Ecto neural progenitor cell (in vitro differentiated cells): ENCODE data around the gene ZMIZ2.

Experiments
- DNase-seq: peaks from one replicate; pipeline ENCODE4 v3.0.0-alpha.2; 2018; ENCODE audit warnings: low spot score

The ZMIZ2 gene

DNA sequence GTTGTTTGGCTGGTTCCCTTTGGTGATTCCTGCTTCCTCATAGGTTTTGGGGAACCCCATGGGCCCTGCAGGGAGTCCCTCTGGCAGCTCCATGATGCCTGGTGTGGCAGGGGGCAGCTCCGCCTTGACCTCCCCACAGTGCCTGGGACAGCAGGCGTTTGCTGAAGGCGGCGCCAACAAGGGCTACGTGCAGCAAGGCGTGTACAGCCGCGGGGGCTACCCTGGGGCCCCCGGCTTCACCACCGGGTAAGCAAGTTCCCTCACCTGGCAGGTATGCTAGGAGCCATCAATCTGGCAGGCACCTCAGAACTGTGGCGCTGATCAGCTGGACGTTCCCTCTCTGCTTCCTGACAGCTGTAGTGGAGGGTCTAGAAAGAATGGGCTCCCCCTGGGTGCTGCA is 8.3 kb downstream of the ZMIZ2 start:
- DNase-seq = no peak

DNA sequence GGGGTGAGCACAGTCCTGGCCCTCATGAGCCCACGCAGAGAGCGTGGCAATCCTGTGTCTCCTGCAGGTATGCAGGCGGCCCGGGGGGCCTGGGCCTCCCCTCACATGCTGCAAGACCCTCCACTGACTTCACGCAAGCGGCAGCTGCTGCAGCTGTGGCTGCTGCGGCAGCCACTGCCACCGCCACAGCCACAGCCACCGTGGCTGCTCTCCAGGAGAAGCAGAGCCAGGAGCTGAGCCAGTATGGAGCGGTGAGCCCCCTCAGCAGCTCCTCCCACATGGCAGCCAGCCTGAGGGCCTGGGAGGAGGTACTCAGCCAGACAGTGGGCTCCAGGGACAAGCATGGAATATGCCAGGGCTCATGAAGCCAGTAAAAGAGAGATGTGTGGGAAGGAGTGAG is 8.7 kb downstream of the ZMIZ2 start:
- no peak for DNase-seq

DNA sequence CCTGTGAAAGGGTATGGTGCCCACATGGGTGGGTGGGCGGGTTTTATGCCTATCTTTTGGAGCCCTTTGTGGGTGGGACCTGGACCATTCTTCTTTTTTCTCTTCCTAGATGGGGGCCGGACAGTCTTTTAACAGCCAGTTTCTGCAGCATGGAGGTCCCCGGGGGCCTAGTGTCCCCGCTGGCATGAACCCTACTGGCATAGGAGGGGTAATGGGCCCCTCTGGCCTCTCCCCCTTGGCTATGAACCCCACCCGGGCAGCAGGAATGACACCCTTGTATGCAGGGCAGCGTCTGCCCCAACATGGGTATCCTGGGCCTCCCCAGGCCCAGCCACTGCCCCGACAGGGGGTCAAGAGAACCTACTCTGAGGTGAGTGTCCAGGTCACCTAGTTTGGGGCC is 9.1 kb downstream of the ZMIZ2 start:
- DNase-seq = no peak

DNA sequence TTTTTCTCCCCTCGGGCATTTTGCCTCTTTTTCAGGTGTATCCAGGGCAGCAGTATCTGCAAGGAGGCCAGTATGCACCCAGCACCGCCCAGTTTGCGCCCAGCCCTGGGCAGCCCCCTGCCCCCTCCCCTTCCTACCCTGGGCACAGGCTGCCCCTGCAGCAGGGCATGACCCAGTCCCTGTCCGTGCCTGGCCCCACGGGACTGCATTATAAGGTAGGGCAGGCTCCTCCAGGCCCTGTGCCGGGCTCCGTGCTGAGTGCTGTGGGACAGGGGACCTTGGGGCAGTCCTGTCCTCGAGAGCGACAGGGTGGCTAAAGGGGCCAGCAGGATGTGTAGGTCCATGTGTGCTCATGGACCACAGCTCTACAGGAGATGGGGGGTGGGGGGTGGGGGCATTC is 10.6 kb downstream of the ZMIZ2 start:
- no peak for DNase-seq

DNA sequence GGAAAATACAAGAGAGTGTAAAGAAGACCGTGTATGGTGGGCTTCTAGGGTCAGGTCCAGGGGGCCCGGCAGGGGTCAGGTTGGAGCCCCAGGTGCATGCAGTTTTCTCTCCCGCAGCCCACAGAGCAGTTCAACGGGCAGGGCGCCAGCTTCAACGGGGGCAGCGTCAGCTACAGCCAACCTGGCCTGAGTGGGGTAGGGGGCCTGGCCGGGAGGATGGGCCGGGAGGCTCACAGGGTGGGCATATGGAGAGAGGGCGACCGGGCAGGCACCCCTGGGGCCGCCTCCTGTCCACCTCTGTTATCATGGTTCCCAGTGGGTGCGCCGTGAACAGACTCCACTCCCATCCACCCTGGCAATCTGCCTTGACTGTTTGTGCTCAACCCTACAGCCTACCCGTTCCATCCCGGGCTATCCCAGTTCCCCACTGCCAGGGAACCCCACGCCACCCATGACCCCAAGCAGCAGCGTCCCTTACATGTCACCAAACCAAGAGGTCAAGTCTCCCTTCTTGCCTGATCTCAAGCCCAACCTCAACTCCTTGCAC is 11.5 kb downstream of the ZMIZ2 start:
- no peak for DNase-seq

DNA sequence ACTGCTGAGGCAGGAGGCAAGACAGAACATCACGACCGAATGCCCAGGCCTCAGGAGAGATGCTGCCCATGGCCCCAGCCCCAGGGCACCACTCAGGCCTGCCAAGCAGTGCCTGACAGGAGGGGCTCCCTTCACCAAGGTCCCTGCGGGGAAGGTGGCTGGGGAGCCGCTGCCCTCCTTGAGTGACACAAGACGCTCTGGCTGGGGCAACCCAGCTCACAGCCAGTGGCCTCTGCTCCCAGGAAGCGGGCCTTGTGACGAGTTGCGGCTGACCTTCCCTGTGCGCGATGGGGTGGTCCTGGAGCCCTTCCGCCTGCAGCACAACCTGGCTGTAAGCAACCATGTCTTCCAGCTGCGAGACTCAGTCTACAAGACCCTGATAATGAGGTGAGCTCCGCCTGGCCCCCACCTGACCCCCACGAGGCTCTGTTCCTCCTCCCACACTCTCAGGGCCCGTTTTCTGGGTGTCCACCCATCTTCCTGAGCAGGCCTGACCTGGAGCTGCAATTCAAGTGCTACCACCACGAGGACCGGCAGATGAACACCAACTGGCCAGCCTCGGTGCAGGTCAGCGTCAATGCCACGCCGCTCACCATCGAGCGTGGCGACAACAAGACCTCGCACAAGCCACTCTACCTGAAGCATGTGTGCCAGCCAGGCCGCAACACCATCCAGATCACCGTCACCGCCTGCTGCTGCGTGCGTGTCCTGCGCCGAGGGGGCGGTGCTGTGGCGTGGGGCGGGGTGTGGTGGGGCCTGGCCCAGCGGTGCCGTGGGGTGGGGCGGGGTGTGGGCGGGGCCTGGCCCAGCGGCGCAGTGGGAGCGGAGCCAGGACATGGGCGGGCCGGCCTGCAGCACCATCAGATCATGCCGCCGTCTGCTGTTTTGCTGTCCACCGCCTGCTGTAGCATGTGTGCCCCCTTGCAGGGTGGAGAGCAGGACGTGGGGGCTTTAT is 12.8 kb downstream of the ZMIZ2 start:
- no peak for DNase-seq

DNA sequence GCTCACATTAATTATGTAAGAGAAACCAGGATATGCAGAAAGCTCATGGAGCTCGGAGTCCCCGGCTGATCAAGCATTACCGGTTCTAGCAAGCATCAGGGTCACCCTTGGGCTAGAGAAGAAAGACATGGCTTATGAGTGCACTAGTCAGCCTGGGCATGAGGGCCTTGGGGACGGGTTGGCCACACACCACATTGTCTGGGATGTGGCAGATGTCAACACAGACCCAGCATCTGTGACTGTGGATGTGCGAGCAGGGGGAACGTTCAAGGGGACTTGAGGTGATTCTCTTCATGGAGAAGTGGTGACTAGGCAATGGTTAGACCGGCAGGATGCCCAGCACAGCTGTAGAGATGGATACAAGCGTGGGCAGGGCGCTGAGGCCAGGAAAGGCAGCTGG is 13.7 kb downstream of the ZMIZ2 start:
- no peak for DNase-seq

DNA sequence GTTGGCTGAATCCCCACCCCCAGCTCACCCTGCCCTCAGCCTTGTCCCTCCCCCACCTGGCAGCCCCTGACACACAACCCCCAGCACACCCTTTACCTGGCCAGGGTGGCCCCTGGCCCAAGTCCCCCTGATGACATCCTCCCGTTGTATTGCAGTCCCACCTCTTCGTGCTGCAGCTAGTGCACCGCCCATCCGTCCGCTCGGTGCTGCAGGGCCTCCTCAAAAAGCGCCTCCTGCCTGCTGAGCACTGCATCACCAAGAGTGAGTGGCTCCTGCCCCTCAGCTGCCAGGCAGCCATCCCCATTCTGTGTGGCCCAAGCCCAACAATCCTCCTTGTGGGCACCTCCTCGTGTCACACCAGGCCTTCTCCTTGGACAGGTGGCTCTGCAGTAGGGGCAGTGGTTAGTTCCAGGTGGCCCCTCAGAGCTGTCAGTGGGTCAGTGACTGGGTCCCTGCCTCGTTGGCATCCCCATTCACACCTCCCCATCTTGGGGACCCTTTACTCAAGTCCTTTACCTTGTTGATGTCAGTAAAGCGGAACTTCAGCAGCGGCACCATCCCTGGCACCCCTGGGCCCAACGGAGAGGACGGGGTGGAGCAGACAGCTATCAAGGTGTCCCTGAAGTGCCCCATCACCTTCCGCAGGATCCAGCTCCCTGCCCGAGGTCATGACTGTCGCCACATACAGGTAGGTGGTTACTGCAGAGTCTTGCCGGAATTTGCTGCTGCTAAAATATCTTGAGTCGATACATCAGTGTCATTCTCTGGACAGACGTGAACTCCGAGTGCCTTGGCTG is 14.3 kb downstream of the ZMIZ2 start:
- no peak for DNase-seq

DNA sequence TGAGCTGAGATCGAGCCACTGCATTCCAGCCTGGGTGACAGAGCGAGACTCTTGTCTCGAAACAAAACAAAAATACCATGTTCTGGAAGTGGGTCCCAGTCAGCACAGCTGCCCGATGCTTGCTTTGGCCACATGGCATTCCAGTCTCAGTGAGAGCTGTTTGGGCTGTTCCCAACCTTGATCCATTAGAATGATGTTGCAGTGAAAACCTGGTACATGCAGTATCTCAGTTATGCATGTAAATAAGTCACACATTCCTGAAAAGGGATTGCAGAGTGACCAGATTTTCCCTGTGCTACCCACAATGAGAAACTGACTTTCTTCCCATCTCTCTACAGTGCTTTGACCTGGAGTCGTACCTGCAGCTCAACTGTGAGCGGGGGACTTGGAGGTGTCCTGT is 15.4 kb downstream of the ZMIZ2 start:
- no peak for DNase-seq

DNA sequence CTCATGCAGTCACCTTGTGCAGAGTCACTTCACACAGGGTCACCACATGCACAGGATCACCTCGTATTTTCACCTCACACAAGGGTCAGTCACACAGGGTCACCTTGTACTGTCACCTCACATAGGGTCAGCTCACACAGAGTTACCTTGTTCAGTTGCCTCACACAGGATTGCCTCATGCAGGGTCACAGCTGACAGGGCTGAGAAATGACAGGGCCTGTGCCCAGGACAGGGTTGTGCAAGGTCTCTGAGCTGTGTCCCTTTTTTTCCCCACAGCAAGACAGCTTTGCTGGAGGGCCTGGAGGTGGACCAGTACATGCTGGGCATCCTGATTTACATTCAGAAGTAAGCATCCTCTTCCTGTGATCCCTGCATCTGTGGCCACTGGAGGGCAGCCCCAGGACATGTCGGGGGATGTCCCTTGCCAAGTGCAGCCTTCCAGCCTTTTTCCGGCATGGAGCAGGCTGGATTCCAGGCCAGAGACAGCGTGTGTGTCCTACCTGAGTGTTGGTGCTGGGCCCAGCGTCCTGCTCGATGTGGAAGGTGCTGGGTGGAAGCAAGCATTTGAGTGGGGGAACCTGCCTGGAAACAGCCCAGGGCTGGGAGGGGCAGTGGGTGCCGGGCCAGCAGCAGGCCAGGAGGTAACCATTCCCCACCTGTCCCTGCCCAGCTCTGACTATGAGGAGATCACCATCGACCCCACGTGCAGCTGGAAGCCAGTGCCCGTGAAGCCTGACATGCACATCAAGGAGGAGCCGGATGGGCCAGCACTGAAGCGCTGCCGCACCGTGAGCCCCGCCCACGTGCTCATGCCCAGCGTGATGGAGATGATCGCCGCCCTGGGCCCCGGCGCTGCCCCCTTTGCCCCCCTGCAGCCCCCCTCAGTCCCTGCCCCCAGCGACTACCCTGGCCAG is 16.3 kb downstream of the ZMIZ2 start:
- no peak for DNase-seq

DNA sequence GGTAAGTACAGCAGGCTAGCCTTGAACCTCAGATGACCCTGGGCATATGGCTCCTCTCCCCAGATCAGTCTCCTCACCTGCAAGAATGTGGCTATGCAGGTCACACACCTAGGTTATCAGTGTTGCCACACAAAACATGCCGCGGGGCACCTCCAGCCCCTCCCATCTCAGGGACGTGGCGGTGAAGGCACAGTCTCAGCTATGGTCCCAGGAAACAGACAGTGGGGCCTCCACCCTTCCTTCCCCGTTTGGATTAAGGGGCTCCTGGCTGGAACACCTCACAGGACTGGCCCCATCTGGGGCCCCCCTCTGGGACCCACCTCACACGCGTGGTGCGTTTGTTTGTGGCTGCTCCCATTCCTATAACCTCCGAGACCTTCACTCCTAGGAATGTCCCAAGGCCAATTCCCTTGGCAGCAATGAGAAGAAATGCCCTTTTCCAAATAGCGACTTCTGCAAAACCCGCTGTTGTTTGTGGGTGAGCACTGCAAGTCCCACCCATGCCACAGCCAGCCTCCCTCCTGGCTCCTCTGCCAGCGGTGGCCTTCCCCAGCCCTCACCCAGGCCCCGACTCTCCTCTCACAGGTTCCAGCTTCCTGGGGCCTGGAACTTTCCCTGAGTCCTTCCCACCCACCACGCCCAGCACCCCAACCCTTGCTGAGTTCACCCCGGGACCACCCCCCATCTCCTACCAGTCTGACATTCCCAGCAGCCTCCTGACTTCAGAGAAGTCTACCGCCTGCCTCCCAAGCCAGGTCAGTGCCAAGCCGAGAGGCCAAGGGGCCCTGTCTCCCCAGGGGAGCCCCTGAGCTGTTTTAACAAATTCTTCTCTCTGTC is 17.1 kb downstream of the ZMIZ2 start:
- no peak for DNase-seq

DNA sequence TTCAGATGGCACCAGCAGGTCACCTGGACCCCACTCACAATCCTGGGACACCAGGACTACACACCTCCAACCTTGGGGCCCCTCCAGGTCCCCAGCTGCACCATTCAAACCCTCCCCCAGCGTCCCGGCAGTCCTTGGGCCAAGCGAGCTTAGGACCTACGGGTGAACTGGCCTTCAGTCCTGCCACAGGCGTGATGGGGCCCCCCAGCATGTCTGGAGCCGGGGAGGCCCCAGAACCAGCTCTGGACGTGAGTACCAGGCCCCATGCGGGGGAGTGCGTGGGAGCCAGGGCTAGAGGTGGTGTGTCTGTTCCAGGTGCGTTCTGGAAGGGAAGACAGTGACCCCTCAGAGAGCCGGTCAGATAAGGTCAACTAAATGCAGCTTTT is 17.8 kb downstream of the ZMIZ2 start:
- DNase-seq = no peak

DNA sequence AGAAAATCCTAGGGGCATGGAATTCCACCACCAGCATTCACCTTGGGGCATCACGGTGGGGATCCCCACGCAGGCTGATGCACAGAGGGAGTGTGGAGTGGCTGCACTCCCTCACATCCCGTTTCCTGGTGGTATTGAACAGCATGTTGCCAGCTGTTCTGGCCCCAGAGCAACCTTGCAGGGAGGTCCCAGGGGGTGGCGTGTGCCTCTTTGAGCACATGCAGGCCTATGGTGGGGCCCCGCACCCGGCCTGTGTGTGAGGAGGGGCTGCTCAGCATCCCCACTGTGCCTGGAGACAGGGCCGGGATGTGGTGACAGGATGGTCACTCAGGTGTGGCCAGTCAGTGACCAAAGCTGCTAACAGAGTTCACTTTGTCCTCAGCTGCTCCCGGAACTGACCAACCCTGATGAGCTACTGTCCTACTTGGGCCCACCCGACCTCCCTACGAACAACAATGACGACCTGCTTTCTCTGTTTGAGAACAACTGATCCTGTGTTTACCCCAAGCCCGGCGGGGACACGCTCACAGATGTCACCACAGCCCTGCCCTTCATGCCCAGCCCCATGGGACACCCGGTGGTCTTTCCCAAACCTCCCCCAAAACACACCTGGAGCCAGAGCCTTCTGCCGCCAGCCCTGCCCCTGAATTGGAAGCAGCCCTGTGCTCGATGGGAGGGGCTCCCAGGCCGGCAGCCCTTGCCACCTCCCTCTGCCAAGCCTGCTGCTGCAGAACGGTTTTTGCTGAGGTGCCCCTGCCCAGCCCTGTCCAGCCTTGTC is 18.7 kb downstream of the ZMIZ2 start:
- no peak for DNase-seq

DNA sequence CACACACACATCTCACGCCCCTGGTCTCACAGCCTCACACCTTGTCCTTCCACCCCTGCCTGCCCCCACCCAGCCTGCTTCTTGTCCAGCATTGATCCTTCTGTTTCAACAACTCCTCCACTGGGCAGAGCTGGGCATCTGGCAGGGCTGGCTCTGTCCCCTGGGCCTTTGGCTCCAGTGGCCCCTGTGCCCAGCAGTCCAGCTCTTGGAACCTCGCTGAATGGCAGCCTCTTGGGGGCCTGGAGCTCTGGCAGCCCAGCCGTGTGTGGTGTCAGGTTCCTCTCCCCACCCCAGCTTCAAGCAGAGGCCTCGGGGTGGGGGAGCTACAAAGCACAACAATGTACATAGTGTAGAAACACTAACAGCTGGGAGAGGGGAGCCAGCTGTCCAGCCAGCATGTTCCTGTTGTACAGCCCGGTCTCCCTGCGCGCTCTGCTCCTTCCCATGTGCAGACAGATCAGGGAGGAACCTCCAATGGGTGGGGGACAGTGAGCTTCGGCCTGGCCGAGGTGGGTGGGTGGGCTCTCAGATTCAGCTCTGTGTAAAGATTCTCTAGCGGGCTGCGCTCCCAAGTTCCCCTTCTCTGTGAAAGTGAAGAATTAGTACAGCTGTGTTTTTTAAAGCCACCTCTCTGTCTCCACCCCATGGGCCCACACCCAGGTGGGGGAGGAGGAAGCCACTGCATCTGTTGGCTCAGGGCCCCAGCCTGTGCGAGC is 19.4 kb downstream of the ZMIZ2 start:
- no peak for DNase-seq

DNA sequence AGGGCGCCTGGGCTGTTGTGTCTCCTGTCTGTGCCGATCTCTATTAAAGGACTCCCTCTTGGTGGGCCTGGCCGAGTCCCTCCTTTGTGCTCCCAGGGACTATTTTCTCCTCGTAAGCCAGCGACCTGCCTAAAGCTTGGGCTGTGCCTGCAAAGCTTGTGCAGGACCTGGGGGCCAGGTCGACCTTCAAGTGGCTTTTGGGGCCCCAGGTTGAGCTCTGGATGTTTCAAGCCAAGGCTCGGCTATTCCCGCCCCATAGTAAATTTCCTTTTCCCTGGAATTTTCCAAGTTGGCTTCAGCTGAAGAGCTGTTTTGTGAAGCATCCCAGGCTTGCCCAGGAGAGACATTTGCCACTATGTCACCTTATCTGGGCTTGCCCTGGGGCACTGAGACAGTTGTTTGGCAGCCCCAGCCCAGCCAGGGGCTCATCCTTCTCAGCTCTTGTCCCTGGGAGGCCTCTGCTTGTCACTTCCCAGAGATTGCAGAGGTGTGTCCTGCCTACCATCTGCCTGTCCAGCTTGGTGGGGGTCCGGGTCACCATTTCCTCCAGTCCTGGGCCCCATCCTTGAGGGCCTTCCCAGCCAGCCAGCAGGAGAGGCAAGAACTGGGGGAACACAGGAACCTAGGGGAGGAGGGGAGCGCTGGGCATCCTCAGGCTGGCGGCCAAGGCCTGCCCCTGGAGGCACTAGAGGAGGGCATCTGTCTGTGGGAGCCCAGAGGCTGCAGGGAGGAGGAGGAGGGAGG is 20.2 kb downstream of the ZMIZ2 start:
- DNase-seq = no peak

DNA sequence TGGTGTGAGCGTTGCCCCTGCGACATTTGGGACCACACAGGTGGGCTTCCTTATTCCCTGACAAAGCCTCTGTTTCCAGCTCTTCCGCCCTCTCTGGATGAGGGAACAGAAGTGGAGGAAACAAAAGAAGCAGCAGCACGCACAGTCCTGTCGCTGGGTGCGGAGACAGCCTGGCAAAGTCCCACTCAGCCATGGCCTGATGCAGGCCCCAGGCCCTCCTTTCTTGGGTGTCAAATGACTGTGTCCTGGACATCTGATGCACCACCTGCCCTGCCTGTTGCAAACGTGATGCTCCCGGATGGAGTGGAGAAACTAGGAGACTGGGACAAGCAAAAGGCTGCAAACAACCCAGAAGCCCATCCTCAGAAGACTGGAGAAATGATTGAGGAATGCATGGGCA is 20.7 kb downstream of the ZMIZ2 start:
- no peak for DNase-seq

DNA sequence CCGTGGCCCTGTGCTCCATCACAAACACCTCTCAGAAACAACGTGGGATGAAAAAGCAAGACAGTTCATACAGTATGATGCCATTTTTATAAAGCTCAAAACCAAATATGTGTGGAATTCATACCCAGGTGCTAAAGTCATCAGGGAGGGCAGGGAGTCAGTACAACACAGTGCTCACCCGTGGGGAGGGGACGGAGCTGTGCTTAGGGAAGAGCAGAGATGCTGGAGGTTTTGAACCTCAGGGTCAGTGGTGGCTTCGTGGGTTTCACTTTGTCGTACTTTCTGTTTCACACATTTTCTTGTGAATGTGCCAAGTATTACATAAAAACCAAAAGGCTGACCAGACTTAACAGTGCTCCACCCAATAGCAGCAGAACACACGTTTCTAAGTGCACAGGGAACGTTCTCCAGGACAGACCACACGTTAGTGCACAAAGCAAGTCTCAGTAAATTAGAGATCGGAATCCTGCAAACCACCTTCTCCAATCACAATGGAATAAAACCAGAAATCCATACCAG is 21.2 kb downstream of the ZMIZ2 start:
- no peak for DNase-seq

DNA sequence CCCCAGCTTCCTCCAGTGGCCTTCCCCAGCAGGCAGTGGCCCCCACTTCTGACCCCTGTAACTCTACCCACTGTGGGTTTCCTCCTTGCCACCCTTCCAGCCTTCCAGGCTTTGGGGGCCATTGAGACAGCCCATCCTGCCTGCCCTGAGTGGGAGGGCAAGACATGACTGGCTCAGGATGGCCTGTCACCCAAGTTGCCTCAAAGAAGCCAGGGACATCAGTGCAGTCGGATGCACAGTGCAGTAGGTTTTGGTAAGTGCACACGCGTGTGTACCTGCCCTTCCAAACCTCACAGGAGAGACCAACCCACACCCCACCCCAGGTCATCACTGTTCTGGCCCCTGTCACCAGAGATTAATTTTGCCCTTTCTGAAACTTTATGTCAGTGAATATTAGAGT is 22.7 kb downstream of the ZMIZ2 start:
- DNase-seq = no peak

DNA sequence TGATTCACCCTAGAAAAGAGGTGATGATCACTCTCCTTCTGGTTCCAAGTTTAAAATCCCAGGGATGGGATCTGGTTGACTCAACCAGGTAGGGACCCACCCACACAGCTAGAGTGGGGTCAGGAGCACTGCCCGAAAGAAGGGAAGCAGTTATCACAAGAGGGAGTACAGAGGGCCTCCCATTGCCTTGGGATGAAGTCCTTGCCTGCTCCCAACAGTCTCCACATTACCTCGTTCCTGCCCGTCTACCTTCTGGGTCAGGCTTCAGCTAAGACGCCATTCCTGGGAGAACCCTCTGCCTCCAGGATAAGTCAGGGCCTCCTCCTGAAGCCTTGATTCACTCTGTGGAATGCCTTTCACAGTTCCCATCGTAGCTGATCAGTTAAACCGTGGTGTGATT is 23.8 kb downstream of the ZMIZ2 start:
- no peak for DNase-seq
